Esophagus muscularis mucosa (tissue), 4 donors: ENCODE results near the gene PLA2G4B. TPM values are rescaled to one million over a fixed set of nuclear protein-coding genes. Genes with fewer than 3 reads are reported as not detected.
A peak's percentile ranks its signal among the peaks of the same experiment; 100 is the strongest.

Source experiments
- DNase-seq: peaks from one replicate; pipeline ENCODE4 v3.0.0-alpha.2; 2017; ENCODE audit errors: extremely low spot score
- H3K27ac ChIP-seq, 4 donors: fragments of 200-600 bp; sonication (generic); replicated peaks in 1 of 4; 1 replicate in 3 of 4; 2 replicates in 1 of 4; pipeline ENCODE4 v1.5.1; 2016 to 2019; ENCODE audit warnings: mild to moderate bottlenecking in 1 of 4
- H3K27me3 ChIP-seq, 4 donors: fragments of 200-600 bp; sonication (generic); one replicate each; pipeline versions ENCODE4 v1.5.1 to v1.6.0; 2016 to 2019
- H3K36me3 ChIP-seq, 4 donors: fragments of 200-600 bp; sonication (generic); one replicate each; pipeline ENCODE4 v1.5.1; 2016 to 2019
- H3K4me1 ChIP-seq, 4 donors: fragments of 200-600 bp; sonication (generic); one replicate each; pipeline ENCODE4 v1.5.1; 2016 to 2019
- H3K4me3 ChIP-seq, 4 donors: fragments of 200-600 bp; sonication (generic); 1 replicate in 2 of 4; 2 replicates in 2 of 4; pipeline ENCODE4 v1.5.1; 2016 to 2019; ENCODE audit warnings: mild to moderate bottlenecking in 4 of 4, moderate library complexity in 1 of 4
- H3K9me3 ChIP-seq, 4 donors: fragments of 200-600 bp; sonication (generic); 1 replicate in 3 of 4; 2 replicates in 1 of 4; pipeline ENCODE4 v1.5.1; 2016 to 2019
- CTCF ChIP-seq, 3 experiments: fragments of 200-600 bp in 2 of 3; fragments of 450-650 bp in 1 of 3; sonication (generic) in 2 of 3; IDR thresholded peaks; one replicate each; pipeline ENCODE4 v1.5.1; 2017 to 2019; ENCODE audit warnings: antibody characterized with exemption in 3 of 3, mild to moderate bottlenecking in 2 of 3, moderate library complexity in 1 of 3
- EP300 ChIP-seq: sonication (generic); formaldehyde crosslinking; IDR thresholded peaks from one replicate; pipeline ENCODE4 v1.6.1; 2017; ENCODE audit warnings: antibody characterized with exemption
- POLR2A ChIP-seq: fragments of 450-650 bp; IDR thresholded peaks from one replicate; pipeline ENCODE4 v1.6.1; 2017; ENCODE audit warnings: antibody characterized with exemption, moderate library complexity, mild to moderate bottlenecking, low read depth
- POLR2AphosphoS5 ChIP-seq, 2 donors: sonication (generic); formaldehyde crosslinking; IDR thresholded peaks; one replicate each; pipeline ENCODE4 v1.6.1; 2017; ENCODE audit warnings: antibody characterized with exemption in 2 of 2
- WGBS: methylation state at CpG from one replicate; pipeline ENCODE4 v1.1.5; 2018; 5-methylcytosine and 5-hydroxymethylcytosine counted together
- intact Hi-C: fragments of 100-400 bp; cut with DNase I; formaldehyde crosslinking; loops from one replicate; pipeline ENCODE4 v1.15.1; 2023
- total RNA-seq, 4 donors: library from RNA; depleted of rRNA; stranded (reverse); fragments of >200 nt; gene quantifications; one replicate each; pipeline versions ENCODE4 v1.1.0 to v1.2.1, GENCODE V29; 2016

PLA2G4B gene
- total RNA-seq, 4 donors from 2014 or later: 0.91 to 6.6 (median 2.5) TPM

- H3K4me3 ChIP-seq: no peak overlapping the region
- 83% methylated on average over 8 of the region's 8 CpGs for WGBS
- H3K4me1 ChIP-seq: peaks cover 29 to 76% (median 48%) of the 10 kb centered on the region in 4 donors
- TF ChIP-seq POLR2AphosphoS5 (IDR thresholded peaks at IDR 0.05) (no peak), POLR2A (no peak), CTCF (IDR thresholded peaks at IDR 0.05) (no peak), EP300 (no peak)
- intact Hi-C loops: no loop called here
- peaks cover 0 to 22% (median 18%) of the 10 kb centered on the region in 4 donors for H3K36me3 ChIP-seq
- peak overlapping the region; percentile 26 to 59 (median 54) for H3K27ac ChIP-seq
- no peaks in the 10 kb centered on the region for H3K27me3 ChIP-seq
- no peak for DNase-seq
- no peaks in the 10 kb centered on the region for H3K9me3 ChIP-seq
Measured at GRCh38 chr15:41797201-41797944, 41.3 kb upstream of the PLA2G4B start.

- no peaks in the 10 kb centered on the region for H3K9me3 ChIP-seq
- peak overlapping the region in 1 of 4 donors; percentile 25 for H3K27ac ChIP-seq
- intact Hi-C loops: no loop called here
- H3K4me3 ChIP-seq: no peak overlapping the region
- H3K27me3 ChIP-seq: no peaks in the 10 kb centered on the region
- no peak for TF ChIP-seq POLR2AphosphoS5 (IDR thresholded peaks at IDR 0.05)
- TF ChIP-seq EP300: no peak
- no peak for TF ChIP-seq POLR2A
- no peak for TF ChIP-seq CTCF (IDR thresholded peaks at IDR 0.05)
- no peak for DNase-seq
- WGBS: 73% methylated on average over 9 of the region's 9 CpGs
- peaks cover 24 to 71% (median 49%) of the 10 kb centered on the region in 4 donors for H3K4me1 ChIP-seq
- peaks cover 0 to 22% (median 18%) of the 10 kb centered on the region in 4 donors for H3K36me3 ChIP-seq
Measured at GRCh38 chr15:41798607-41799487, 39.8 kb upstream of the PLA2G4B start.

- Histone ChIP-seq H3K4me1 (peaks cover 29 to 72% (median 55%) of the 10 kb centered on the region in 4 donors), H3K27me3 (no peaks in the 10 kb centered on the region), H3K4me3 (no peak overlapping the region), H3K36me3 (peaks cover 0 to 22% (median 18%) of the 10 kb centered on the region in 4 donors), H3K9me3 (no peaks in the 10 kb centered on the region), H3K27ac (no peak overlapping the region)
- DNase-seq: no peak
- intact Hi-C loops: no loop called here
- WGBS: 88% methylated on average over 5 of the region's 5 CpGs
- no peak for TF ChIP-seq CTCF (IDR thresholded peaks at IDR 0.05)
- no peak for TF ChIP-seq EP300
- TF ChIP-seq POLR2AphosphoS5 (IDR thresholded peaks at IDR 0.05): no peak
- no peak for TF ChIP-seq POLR2A
Measured at GRCh38 chr15:41799488-41799805, 39.2 kb upstream of the PLA2G4B start.

- 88% methylated on average over 3 of the region's 3 CpGs for WGBS
- H3K4me3 ChIP-seq: no peak overlapping the region
- no peak for TF ChIP-seq EP300
- no peak for TF ChIP-seq POLR2AphosphoS5 (IDR thresholded peaks at IDR 0.05)
- no peak for TF ChIP-seq POLR2A
- TF ChIP-seq CTCF (IDR thresholded peaks at IDR 0.05): no peak
- H3K27me3 ChIP-seq: no peaks in the 10 kb centered on the region
- DNase-seq: no peak
- peaks cover 32 to 74% (median 61%) of the 10 kb centered on the region in 4 donors for H3K4me1 ChIP-seq
- peak overlapping the region in 1 of 4 donors; percentile 25 for H3K27ac ChIP-seq
- no peaks in the 10 kb centered on the region for H3K9me3 ChIP-seq
- H3K36me3 ChIP-seq: peaks cover 0 to 22% (median 18%) of the 10 kb centered on the region in 4 donors
- intact Hi-C loops: no loop called here
Measured at GRCh38 chr15:41801185-41801584, 37.5 kb upstream of the PLA2G4B start.
